Lung (tissue), 12 donors: ENCODE results near the gene SPTY2D1. TPM values are rescaled to one million over a fixed set of nuclear protein-coding genes. Genes with fewer than 3 reads are reported as not detected.

Experiments
- ATAC-seq: fragments of 200-7000 bp; cut with Tn5 transposase; one replicate; pipeline ENCODE4 v1.9.1; 2020; ENCODE audit warnings: moderate number of reproducible peaks; ENCODE audit not compliant: insufficient read depth, low FRiP score
- DNase-seq, 3 donors: peaks; one replicate each; pipeline ENCODE4 v3.0.0-alpha.2; 2013 to 2017
- H3K27ac ChIP-seq, 2 donors: one replicate each; pipeline ENCODE4 v1.5.1; 2013; ENCODE audit warnings: mild to moderate bottlenecking in 2 of 2, moderate library complexity in 2 of 2, control low read depth in 1 of 2, inconsistent platforms in 1 of 2, low read depth in 1 of 2, low read length in 1 of 2
- H3K27me3 ChIP-seq, 3 donors: one replicate each; pipeline ENCODE4 v1.5.1; 2013; ENCODE audit warnings: low read length in 2 of 3; ENCODE audit not compliant: control insufficient read depth in 3 of 3, insufficient read depth in 3 of 3
- H3K36me3 ChIP-seq, 4 donors: one replicate each; pipeline ENCODE4 v1.5.1; 2013; ENCODE audit warnings: low read length in 4 of 4, mild to moderate bottlenecking in 1 of 4, moderate library complexity in 1 of 4; ENCODE audit not compliant: control insufficient read depth in 4 of 4, insufficient read depth in 4 of 4
- H3K4me1 ChIP-seq, 5 donors: one replicate each; pipeline ENCODE4 v1.5.1; 2013; ENCODE audit warnings: low read length in 5 of 5, mild to moderate bottlenecking in 2 of 5, moderate library complexity in 1 of 5; ENCODE audit not compliant: control insufficient read depth in 5 of 5, insufficient read depth in 5 of 5
- H3K4me3 ChIP-seq: one replicate; pipeline ENCODE4 v1.5.1; 2013; ENCODE audit warnings: mild to moderate bottlenecking, control low read depth, moderate library complexity
- H3K9ac ChIP-seq, 2 donors: one replicate each; pipeline ENCODE4 v1.5.1; 2013; ENCODE audit warnings: low read length in 2 of 2, control low read depth in 1 of 2; ENCODE audit not compliant: insufficient read depth in 1 of 2
- H3K9me3 ChIP-seq, 4 donors: one replicate each; pipeline ENCODE4 v1.5.1; 2013; ENCODE audit warnings: low read length in 3 of 4, mild to moderate bottlenecking in 1 of 4, moderate library complexity in 1 of 4; ENCODE audit not compliant: control insufficient read depth in 4 of 4, insufficient read depth in 3 of 4
- CTCF ChIP-seq: IDR thresholded peaks from 2 replicates; pipeline ENCODE4 v1.5.1; 2012; ENCODE audit warnings: mild to moderate bottlenecking; ENCODE audit errors: control extremely low read depth, extremely low read depth
- WGBS, 2 donors: extraction: QIAGEN DNeasy Blood & Tissue Kit; methylation state at CpG; one replicate each; pipeline ENCODE4 v1.1.7; 2013; 5-methylcytosine and 5-hydroxymethylcytosine counted together
- polyA plus RNA-seq, 2 donors: library from polyadenylated mRNA; stranded (reverse); fragments of 200-250 nt; gene quantifications; one replicate each; pipeline ENCODE4 v1.2.1, GENCODE V29; 2013
- total RNA-seq, 2 donors: library from RNA; depleted of rRNA in 1 of 2; stranded (reverse); fragments of >200 nt in 1 of 2; gene quantifications; one replicate each; pipeline ENCODE4 v1.2.1, GENCODE V29; 2014 to 2021
- donor health status: control.
- donor health status: control.
- donor health status: Bipolar disorder and iron deficiency.
- donor health status: healthy.
- donor health status: DM: yes; HTN: yes; CAD: no.

SPTY2D1 gene
- total and polyA plus RNA-seq, 4 donors, result 3.9 to 21.0 (median 14.3) TPM

GRCh38 chr11:18580113-18580766 is 53.9 kb downstream of the SPTY2D1 start:
- ATAC-seq (no peak), DNase-seq (no peak)
- peaks cover 3 to 8% (median 6%) of the 10 kb centered on the region in 4 donors for H3K36me3 ChIP-seq
- no peaks in the 10 kb centered on the region for H3K9me3 ChIP-seq
- 87 to 89% methylated on average over 2 of the region's 2 CpGs for WGBS, 2 donors
- H3K27ac ChIP-seq, result no peak overlapping the region
- no peak overlapping the region for H3K9ac ChIP-seq
- no peak for TF ChIP-seq CTCF
- no peaks in the 10 kb centered on the region for H3K4me1 ChIP-seq
- no peaks in the 10 kb centered on the region for H3K27me3 ChIP-seq
- no peak overlapping the region for H3K4me3 ChIP-seq

DNA sequence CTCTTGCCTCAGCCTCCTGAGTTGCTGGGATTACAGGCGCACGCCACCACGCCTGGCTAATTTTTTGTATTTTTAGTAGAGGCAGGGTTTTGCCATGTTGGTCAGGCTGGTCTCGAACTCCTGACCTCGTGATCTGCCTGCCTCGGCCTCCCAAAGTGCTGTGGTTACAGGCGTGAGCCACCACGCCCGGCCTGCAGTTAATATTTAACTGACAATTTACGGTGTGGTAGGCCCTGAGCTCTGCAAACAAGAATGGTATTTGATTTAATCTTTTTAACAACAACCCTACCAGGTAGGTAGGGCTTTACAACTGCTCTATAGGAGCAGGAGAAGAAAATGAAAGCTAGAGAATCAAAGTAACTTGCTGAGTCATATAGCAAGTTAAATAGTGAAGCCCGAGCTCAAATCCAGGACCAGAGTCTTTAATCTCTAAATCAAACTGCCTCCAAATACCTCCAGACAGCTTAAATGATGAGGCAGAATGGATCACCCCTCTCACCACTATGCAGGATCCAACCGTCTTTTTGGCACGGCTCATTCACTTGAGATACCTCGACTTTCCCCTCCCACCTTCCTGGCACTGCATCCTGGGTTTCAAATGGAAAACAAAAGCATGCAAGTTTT is 55.1 kb downstream of the SPTY2D1 start:
- DNase-seq, result no peak
- TF ChIP-seq CTCF, result no peak
- 79% methylated on average over 14 of the region's 14 CpGs for WGBS, 2 donors
- no peaks in the 10 kb centered on the region for H3K9me3 ChIP-seq
- H3K27ac ChIP-seq, result no peak overlapping the region
- H3K9ac ChIP-seq, result no peak overlapping the region
- peaks cover 6 to 8% (median 7%) of the 10 kb centered on the region in 4 donors for H3K36me3 ChIP-seq
- no peaks in the 10 kb centered on the region for H3K27me3 ChIP-seq
- H3K4me3 ChIP-seq, result no peak overlapping the region
- H3K4me1 ChIP-seq, result no peaks in the 10 kb centered on the region
- ATAC-seq, result no peak

DNA sequence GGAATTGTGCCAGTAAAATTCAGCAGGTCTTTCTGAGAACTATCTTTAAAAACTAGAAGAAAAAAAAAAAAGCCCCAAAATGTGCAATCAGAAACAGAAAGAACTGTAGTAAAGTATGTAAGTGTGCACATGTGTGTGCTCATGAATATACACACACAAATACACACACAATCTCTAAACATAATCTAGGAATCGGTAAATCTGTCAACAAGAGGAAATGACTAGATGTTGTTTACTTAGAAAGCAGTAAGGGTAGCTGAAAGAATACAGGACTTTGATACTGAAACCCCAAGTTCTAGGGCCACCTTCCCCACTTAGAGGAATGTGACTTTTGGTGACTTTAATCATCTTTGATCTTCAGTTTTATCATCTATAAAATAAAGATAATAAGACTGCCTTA is 58.8 kb downstream of the SPTY2D1 start:
- Histone ChIP-seq H3K27me3 (no peaks in the 10 kb centered on the region), H3K4me3 (no peak overlapping the region), H3K27ac (no peak overlapping the region), H3K4me1 (no peaks in the 10 kb centered on the region), H3K9ac (no peak overlapping the region), H3K36me3 (peaks cover 6 to 18% (median 12%) of the 10 kb centered on the region in 4 donors), H3K9me3 (no peaks in the 10 kb centered on the region)
- DNase-seq (no peak), ATAC-seq (no peak)
- TF ChIP-seq CTCF, result no peak
- WGBS, 2 donors, result 51 to 67% methylated on average over 1 of the region's 1 CpG

DNA sequence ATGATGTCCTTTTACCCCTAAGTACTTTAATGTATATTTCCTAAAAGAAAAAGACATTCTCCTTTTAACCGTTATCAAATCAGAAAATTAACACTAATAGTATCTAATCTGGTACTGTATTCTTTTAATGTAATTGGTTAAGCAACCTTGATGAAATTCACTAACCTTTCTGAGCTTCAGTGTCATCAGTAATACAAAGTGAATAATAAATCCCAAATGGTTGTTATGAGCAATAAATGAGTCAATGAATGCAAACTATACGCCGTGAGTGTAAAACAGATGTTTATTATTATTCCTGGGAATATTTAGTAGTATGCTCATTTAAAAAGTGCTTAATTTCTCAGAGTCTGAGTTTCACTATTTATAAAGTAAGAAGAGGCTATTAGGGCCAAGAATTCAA is 67.1 kb downstream of the SPTY2D1 start:
- no peaks in the 10 kb centered on the region for H3K27me3 ChIP-seq
- 97 to 99% methylated on average over 3 of the region's 3 CpGs for WGBS, 2 donors
- no peaks in the 10 kb centered on the region for H3K4me1 ChIP-seq
- peaks cover 0 to 20% (median 17%) of the 10 kb centered on the region in 4 donors for H3K36me3 ChIP-seq
- TF ChIP-seq CTCF, result no peak
- ATAC-seq (no peak), DNase-seq (no peak)
- H3K9ac ChIP-seq, result no peak overlapping the region
- no peak overlapping the region for H3K4me3 ChIP-seq
- no peaks in the 10 kb centered on the region for H3K9me3 ChIP-seq
- H3K27ac ChIP-seq, result no peak overlapping the region
